Activated CD8-positive, alpha-beta memory T cell treated with anti-CD3 and anti-CD28 coated beads for 48 hours (primary cell): ENCODE results near the gene MALSU1.

Source experiments
- DNase-seq, 3 experiments: peaks; one replicate each; pipeline ENCODE4 v3.0.0-alpha.2; 2020; ENCODE audit warnings: low read depth in 2 of 3, low spot score in 2 of 3

The MALSU1 gene

GRCh38 chr7:23335136-23335535 lies 36.0 kb downstream of the MALSU1 start:
- DNase-seq: no peak

- DNase-seq: no peak
Observed at GRCh38 chr7:23335621-23336020, 36.5 kb downstream of the MALSU1 start.

DNA sequence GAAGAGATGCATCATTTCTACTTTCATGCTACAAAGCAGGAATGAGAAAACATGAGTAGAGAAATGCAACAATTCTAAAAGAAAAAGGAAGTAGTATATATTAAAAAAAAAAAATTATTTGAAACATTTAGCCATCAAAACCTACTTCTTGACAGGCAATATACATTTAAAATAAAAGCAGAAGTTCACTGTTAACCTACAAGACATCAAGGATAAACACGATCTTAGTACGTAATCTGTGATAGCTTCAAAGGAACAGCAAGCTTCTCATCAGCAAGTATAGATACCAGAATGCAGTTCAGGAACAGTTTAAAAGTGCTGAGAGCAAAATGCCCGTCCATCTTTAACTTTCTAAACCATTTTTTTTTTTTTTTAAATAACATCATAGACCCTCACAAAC lies 36.9 kb downstream of the MALSU1 start:
- no peak for DNase-seq

DNA sequence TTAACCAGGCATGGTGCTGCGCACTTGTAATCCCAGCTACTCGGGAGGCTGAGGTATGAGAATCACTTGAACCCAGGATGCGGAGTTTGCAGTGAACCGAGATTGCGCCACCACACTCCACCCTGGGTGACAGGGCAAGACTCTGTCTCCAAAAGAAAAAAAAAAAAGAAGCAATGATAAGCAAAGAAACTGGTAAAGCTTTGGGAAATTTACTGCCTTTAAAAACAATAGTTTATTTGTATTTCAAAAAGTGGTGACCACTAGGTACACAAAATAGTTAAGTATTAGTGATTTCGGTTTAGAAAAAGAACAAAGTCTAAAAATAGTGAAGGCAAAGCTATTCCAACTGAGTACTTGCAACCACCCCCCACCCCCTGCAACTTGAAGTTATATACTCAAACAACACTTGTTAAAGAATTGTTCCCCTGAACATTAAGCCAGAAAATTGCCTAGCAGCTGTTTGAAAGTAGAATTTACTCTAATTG lies 37.7 kb downstream of the MALSU1 start:
- DNase-seq: no peak

DNA sequence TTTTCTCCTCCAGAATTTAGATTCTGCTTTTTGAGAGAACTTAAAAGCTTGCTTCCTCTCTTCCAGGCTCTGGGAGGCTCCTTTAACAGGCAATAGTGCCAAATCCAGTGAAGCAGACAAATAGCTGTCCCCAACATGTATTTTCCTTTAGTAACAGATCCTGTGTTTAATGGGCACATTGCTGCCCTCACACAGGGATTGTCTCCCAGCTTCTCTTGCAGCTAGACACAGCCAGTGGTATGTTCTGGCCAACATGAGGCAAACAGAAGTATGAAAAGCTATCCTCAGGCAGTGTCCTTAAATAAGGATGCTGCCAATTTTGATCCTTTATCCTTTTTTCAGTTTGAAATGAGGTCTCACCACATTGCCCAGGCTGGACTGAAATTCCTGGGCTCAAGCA lies 38.2 kb downstream of the MALSU1 start:
- DNase-seq: no peak

- no peak for DNase-seq
Observed at GRCh38 chr7:23338439-23338838, 39.3 kb downstream of the MALSU1 start.

- no peak for DNase-seq
Observed at GRCh38 chr7:23338863-23339262, 39.7 kb downstream of the MALSU1 start.

- DNase-seq: no peak
Observed at GRCh38 chr7:23341846-23342598, 42.9 kb downstream of the MALSU1 start.

DNA sequence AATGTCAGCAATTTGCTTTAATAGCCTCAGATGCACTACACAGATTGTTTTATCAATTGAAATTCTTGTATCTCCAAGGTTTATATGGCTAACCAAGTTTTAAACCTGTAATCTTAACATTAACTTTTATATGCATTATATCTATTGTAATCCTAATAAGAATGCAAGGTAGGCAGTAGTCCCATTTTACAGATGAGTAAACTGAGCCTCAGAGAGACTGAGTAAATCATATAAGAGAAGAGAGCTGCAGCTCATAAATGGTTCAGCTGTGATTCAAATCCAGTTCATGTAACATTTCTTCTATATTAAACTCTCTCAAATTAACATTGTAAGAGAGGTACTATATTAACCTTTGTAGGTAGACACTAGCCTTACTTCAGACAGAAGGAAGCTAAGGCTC lies 44.0 kb downstream of the MALSU1 start:
- DNase-seq: no peak

DNA sequence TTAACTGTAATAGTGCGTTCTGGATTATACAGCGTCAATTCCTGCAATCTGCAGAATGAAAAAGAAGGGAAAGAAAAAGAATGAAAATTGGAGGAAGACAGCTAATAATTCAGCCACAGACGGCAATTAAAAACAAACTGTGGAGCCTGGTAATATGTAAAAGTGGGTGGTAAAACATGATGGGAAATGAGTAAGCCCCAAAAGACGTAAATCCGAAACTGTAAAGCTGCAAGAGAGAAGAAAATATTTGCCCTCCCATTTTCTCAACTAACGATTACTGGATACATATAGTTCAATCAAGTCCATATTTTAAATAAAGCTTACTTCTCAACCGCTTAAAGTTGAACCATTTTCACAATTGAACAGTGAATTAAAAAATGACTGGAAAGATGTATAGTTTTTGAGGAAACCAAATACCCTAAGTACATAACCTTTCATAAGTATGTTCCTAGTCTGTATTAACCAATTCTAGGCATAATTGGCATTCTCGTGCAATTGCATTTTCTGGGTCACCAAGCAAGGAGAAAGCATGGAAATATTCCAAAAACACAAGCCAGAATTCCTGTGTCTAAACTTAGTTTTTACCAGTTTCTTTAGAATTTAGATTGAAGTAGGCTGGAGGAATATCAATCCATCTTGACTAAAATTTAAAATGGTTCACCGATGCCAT lies 44.8 kb downstream of the MALSU1 start:
- no peak for DNase-seq

GRCh38 chr7:23345601-23346000 lies 46.5 kb downstream of the MALSU1 start:
- no peak for DNase-seq

DNA sequence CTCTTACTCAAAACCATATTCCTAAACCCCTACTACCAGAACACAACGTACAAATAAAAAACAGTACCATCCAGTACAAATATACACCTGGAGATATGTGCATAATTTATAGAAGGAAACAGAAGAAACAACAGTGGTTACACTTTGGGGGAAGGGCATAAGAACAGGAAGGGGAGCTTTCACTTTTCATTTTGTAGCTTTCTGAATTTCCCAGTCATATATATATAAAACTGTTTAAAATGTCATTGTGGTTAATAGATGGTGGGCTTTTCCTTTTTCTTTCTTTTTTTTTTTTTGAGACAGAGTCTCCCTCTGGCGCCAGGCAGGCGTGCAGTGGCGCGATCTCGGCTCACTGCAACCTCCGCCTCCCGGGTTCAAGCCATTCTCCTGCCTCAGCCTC lies 47.2 kb downstream of the MALSU1 start:
- DNase-seq: no peak

DNA sequence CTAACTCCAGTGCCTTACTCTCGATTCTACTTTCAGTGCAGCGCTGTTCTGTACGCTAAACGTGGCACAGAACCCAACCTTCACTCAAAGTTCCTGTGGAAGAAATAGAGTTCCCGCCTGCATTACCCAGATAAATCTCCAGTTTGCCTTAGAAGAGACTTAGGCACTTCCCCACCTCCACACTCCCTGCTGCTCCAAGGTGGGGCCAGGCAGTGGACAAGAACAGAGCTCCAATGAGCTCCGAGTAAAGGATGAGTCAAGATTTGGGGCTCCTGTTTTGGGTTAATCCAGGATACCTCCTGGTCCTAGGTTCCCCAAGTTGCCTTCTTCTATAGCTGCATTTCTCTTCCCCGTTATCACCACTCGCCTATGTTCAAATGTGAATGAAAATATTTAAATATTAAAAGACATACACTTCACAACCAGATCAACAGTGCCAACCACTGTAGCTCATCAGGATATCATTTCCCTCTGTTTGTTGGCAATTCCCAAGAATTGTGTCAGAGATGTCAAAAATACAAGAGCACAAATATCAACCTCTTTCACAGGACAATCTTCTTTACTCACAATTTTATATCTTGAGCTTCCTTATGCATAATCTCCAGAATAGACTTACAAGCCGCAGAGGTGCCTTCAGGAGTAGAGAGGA lies 48.0 kb downstream of the MALSU1 start:
- DNase-seq: no peak

- DNase-seq: no peak
Observed at GRCh38 chr7:23347682-23348180, 48.6 kb downstream of the MALSU1 start.

DNA sequence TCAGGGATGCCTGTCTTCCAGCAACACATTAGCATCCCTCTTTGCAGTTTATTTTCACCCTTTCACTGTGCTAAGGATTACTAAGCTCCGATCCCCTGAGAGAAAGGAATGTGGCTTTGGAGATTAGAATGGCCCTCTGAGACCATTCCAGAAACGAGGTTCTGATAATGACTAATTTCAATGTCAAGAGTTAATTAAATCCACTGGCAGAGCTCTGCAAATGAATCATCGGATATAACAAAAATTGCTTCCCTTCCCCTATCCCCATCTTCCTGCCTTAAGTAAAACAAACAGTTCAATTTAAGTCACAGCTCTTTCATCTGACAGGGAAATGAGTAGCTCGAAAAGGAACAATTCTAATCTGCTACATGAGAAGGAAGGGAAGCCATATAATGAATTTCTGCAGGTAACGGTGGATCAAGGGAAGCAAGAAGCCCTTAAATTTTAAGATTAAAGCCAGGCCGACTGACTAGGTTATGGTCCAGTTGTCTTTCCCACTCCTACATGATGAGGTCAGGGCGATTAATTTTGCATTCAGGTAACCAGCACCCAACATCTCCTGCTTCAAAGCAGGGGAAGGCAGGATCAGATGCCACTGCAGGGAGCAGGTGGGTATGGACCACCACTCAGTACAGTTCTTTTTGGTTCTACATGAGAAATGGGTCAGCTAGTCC lies 50.5 kb downstream of the MALSU1 start:
- DNase-seq: no peak

DNA sequence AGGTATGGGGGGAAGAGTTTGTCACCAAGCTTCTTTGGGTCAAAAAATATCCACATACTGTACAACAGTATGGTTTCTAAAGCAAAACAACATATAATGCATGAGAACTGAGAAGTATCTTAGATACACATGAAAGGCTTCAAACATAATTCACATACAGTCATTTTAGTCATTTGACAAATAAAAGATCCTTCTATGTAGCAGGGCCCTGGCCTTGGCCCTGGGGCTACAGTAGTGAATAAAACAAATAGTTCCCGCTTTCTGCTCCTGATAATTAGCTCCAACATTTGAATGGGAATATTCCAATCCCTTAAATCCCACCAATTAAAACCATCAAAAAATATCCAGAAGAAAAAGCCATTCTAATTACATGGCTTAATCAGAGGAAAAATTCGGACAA lies 51.3 kb downstream of the MALSU1 start:
- DNase-seq: no peak

GRCh38 chr7:23353172-23353571 lies 54.0 kb downstream of the MALSU1 start:
- no peak for DNase-seq

DNA sequence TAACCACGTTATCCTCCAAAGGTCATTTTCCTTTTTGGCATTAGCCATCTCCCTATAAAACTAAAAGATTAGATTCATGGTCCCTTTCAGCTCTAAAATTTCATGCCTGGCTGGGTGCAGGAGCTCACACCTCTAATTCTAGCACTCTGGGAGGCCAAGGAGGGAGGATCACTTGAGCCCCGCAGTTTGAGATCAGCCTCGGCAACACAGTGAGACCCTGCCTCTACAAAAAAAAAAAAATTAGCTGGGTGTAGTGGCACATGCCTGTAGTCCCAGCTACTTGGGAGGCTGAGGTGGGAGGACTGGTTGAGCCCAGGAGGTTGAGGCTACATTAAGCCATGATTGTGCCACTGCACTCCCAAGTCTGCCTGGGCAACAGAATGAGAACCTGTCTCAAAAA lies 57.0 kb downstream of the MALSU1 start:
- no peak for DNase-seq

DNA sequence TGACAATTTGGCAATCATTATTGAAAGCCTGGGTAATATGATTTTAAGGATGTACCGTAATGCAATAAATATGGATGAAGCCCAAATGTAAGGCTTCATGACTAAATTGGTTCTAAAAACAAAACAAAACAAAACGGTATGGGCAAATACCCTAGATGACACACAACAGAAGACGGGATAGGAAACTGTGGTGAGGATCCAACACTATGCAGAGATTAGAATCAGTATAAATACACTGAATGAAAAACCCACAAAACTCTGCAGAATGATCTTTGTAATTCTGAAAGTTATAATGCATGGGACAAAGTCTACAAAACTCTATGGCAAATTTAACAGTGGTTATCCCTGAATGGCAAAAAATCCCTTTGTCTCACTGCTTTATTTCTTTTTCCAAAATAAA lies 57.6 kb downstream of the MALSU1 start:
- DNase-seq: no peak

DNA sequence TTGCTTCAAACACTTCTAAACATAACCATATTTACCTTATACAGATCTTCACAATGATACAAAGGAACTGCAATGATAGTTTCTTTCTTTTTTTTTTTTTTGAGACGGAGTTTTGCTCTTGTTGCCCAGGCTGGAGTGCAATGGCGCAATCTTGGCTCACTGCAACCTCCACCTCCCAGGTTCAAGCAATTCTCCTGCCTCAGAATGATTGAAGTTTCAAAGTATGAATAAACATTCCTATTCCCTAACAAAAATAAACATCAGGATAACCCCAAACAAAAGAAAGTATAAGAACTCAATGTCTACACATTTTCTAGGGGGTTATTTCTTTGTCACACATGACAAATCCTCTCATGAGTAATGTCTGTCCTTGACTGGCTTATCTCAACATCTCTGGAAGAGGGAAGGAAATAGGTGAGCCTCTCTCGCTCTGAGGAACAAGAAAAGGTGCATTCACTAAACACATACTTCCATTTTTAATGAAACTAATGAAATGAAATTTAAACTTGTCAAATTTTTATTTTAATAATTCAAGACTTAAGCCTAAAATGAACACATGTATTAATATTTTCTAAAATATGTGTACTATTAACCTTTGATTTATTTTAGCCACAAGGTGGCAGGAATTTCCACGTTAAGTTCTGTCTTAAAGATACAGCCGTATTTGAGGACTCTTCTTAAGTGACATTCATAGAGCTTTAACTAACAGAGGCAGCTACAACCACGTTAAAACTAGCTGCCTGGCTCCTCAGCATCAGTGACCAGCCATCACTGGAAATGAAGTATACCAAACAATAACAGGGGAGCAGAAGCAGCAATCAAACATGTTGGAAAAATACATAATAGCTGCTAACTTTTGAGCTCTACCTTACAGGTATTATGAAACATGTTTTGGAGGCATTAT lies 58.3 kb downstream of the MALSU1 start:
- no peak for DNase-seq
